HG03378 (cell line): ENCODE results near the gene PLD3.
"Not testable (repeated sequence)": the region's sequence is repeated elsewhere in the genome, so short reads cannot be mapped to it uniquely, and the experiment has no call there.

Source experiments
- ATAC-seq: cut with Tn5 transposase; IDR thresholded peaks from one replicate; pipeline ENCODE4 v1.9.1; 2021; ENCODE audit warnings: mild to moderate bottlenecking, moderate library complexity; ENCODE audit not compliant: unreplicated experiment

PLD3 gene

GRCh38 chr19:40332669-40333068 is 15.8 kb upstream of the PLD3 start:
- no peak for ATAC-seq

- ATAC-seq, result not testable (repeated sequence)
These were observed 15.4 kb upstream of the PLD3 start for GRCh38 chr19:40333083-40333482.

- no peak for ATAC-seq
These were observed 13.4 kb upstream of the PLD3 start for GRCh38 chr19:40335101-40335500.

GRCh38 chr19:40335855-40336600 is 12.5 kb upstream of the PLD3 start:
- no peak for ATAC-seq

- ATAC-seq, result no peak
These were observed 11.9 kb upstream of the PLD3 start for GRCh38 chr19:40336601-40336900.

- no peak for ATAC-seq
These were observed 11.4 kb upstream of the PLD3 start for GRCh38 chr19:40337107-40337506.

GRCh38 chr19:40337594-40337993 is 10.9 kb upstream of the PLD3 start:
- ATAC-seq, result no peak

- no peak for ATAC-seq
These were observed 9.3 kb upstream of the PLD3 start for GRCh38 chr19:40339018-40339728.

GRCh38 chr19:40341601-40342482 is 6.7 kb upstream of the PLD3 start:
- ATAC-seq, result no peak

GRCh38 chr19:40342644-40343311 is 5.7 kb upstream of the PLD3 start:
- ATAC-seq, result no peak

- no peak for ATAC-seq
These were observed 4.1 kb upstream of the PLD3 start for GRCh38 chr19:40344422-40344821.

GRCh38 chr19:40348961-40349507 is 539 bp downstream of the PLD3 start:
- no peak for ATAC-seq

GRCh38 chr19:40355975-40356680 is 7.6 kb downstream of the PLD3 start:
- ATAC-seq, result no peak

GRCh38 chr19:40356681-40357595 is 8.4 kb downstream of the PLD3 start:
- ATAC-seq, result no peak

- ATAC-seq, result no peak
These were observed 9.1 kb downstream of the PLD3 start for GRCh38 chr19:40357640-40358039.

- no peak for ATAC-seq
These were observed 10.3 kb downstream of the PLD3 start for GRCh38 chr19:40358773-40359172.

- ATAC-seq, result no peak
These were observed 11.7 kb downstream of the PLD3 start for GRCh38 chr19:40360020-40360707.

GRCh38 chr19:40360708-40361241 is 12.3 kb downstream of the PLD3 start:
- ATAC-seq, result no peak
